Stimulated activated CD4-positive, alpha-beta T cell treated with anti-CD3 and anti-CD28 coated beads, Interleukin-15, amount 100 ng/mL, for 1 hour (primary cell): ENCODE results near the gene PRDM12.

Source experiments
- DNase-seq, 2 donors: peaks; one replicate each; pipeline ENCODE4 v3.0.0-alpha.2; 2020; ENCODE audit warnings: low read depth in 1 of 2, low spot score in 1 of 2

Gene PRDM12

DNA sequence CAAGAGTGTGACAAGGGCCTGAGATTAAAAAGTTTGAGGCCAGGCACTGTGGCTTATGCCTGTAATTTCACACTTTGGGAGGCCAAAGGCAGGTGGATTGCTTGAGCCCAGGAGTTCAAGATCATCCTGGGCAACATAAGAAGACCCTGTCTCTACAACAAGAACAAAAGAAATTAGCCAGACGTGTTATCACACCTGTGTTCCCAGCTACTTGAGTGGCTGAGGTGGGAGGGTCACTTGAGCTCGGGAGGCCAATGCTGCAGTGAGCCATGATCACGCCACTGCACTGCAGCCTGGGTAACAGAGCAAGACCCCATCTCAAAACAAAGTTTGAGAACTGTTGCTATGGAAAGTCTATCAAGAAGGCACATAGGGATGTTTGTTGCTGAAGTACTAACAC lies 54.2 kb downstream of the PRDM12 start:
- DNase-seq: no peak

GRCh38 chr9:130720762-130721161 lies 56.4 kb downstream of the PRDM12 start:
- no peak for DNase-seq

GRCh38 chr9:130728721-130729120 lies 64.3 kb downstream of the PRDM12 start:
- DNase-seq: no peak

- DNase-seq: no peak
Measured at GRCh38 chr9:130729145-130729544, 64.8 kb downstream of the PRDM12 start.

DNA sequence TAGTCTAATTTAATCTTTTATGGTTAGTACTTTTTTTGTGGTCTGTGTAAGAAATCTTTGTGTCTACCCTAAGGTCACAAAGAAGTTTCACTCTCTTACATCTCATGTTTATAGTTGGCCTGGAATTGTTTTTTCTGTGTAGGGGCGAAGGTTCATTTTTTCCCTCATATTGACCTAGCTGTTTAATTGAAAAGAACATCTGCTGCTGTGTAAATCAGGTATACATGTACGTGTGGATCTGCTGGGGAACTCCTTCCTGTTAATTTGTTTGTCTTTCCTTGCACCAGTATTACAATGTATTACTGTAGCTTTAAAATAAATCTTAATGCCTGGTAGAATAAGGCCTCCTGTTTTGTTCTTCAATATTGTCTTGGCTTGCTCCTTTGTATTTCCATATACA lies 67.0 kb downstream of the PRDM12 start:
- no peak for DNase-seq

- no peak for DNase-seq
Measured at GRCh38 chr9:130732136-130732535, 67.7 kb downstream of the PRDM12 start.
